DND-41 (cell line): ENCODE measurements around the gene ZNF503.

ENCODE experiments used
- CTCF ChIP-seq: IDR thresholded peaks from 2 replicates; pipeline ENCODE4 v1.5.1; 2012; ENCODE audit warnings: borderline replicate concordance, low read length, moderate library complexity, mild to moderate bottlenecking; ENCODE audit not compliant: poor library complexity, severe bottlenecking; ENCODE audit errors: extremely low read depth
- EZH2 ChIP-seq: IDR thresholded peaks from 3 replicates; pipeline ENCODE4 v1.6.1; 2012; ENCODE audit warnings: borderline replicate concordance, low read depth, mild to moderate bottlenecking, moderate library complexity, low read length, inconsistent platforms; ENCODE audit not compliant: severe bottlenecking

GRCh38 chr10:75351637-75352036 lies 49.9 kb downstream of the ZNF503 start:
- TF ChIP-seq CTCF (no peak), EZH2 (no peak)
